Gastroesophageal sphincter (tissue), 3 donors: ENCODE data around the gene SIGLEC7.

Source experiments
- CTCF ChIP-seq, 4 experiments: fragments of 200-600 bp in 2 of 4; fragments of 450-650 bp in 2 of 4; sonication (generic) in 1 of 4; IDR thresholded peaks; one replicate each; pipeline ENCODE4 v1.5.1; 2017 to 2019; ENCODE audit warnings: antibody characterized with exemption in 4 of 4, mild to moderate bottlenecking in 2 of 4, moderate library complexity in 2 of 4
- POLR2A ChIP-seq, 2 donors: fragments of 450-650 bp; IDR thresholded peaks; one replicate each; pipeline ENCODE4 v1.6.1; 2017; ENCODE audit warnings: antibody characterized with exemption in 2 of 2, mild to moderate bottlenecking in 2 of 2, moderate library complexity in 1 of 2
- POLR2AphosphoS5 ChIP-seq: sonication (generic); formaldehyde crosslinking; IDR thresholded peaks from one replicate; pipeline ENCODE4 v1.6.1; 2017; ENCODE audit warnings: antibody characterized with exemption

GRCh38 chr19:51098365-51099046 is 43.6 kb upstream of the SIGLEC7 start:
- TF ChIP-seq POLR2A (IDR thresholded peaks at IDR 0.05) (no peak), CTCF (IDR thresholded peaks at IDR 0.05) (peak in 3 of 4 experiments; percentile 24 to 48 (median 28)), POLR2AphosphoS5 (no peak)
